H9 (cell line): ENCODE results near the gene GMPR2. TPM values are rescaled to one million over a fixed set of nuclear protein-coding genes. Genes with fewer than 3 reads are reported as not detected.

Experiments
- DNase-seq: peaks from one replicate; pipeline ENCODE4 v3.0.0-alpha.2; 2017
- H2AFZ ChIP-seq: one replicate; pipeline ENCODE4 v1.6.1; 2013; ENCODE audit warnings: mild to moderate bottlenecking, low read length, control low read depth, moderate library complexity
- H2AK5ac ChIP-seq: 2 replicates; pipeline ENCODE4 v1.6.1; 2013; ENCODE audit warnings: low read length, control low read depth, mixed read lengths; ENCODE audit not compliant: insufficient read length
- H2BK120ac ChIP-seq: one replicate; pipeline ENCODE4 v1.6.1; 2013; ENCODE audit warnings: low read depth, mild to moderate bottlenecking, low read length, control low read depth, inconsistent platforms; ENCODE audit not compliant: poor library complexity, severe bottlenecking
- H2BK12ac ChIP-seq: 2 replicates; pipeline ENCODE4 v1.6.1; 2013; ENCODE audit warnings: low read length, control low read depth, mixed read lengths, low read depth; ENCODE audit not compliant: insufficient read length
- H2BK15ac ChIP-seq: 2 replicates; pipeline ENCODE4 v1.6.1; 2013; ENCODE audit warnings: low read depth, low read length, control low read depth
- H2BK20ac ChIP-seq: one replicate; pipeline ENCODE4 v1.6.1; 2013; ENCODE audit warnings: low read depth, mild to moderate bottlenecking, low read length, control low read depth, inconsistent platforms; ENCODE audit not compliant: poor library complexity, severe bottlenecking
- H2BK5ac ChIP-seq: 2 replicates; pipeline ENCODE4 v1.6.1; 2013; ENCODE audit warnings: low read length, control low read depth, mixed read lengths; ENCODE audit not compliant: insufficient read length
- H3K14ac ChIP-seq: 2 replicates; pipeline ENCODE4 v1.6.1; 2013; ENCODE audit warnings: low read length, control low read depth; ENCODE audit not compliant: insufficient read depth
- H3K18ac ChIP-seq: 2 replicates; pipeline ENCODE4 v1.6.1; 2013; ENCODE audit warnings: low read depth, mild to moderate bottlenecking, mixed read lengths, low read length, control low read depth; ENCODE audit not compliant: insufficient read length
- H3K23ac ChIP-seq: 2 replicates; pipeline ENCODE4 v1.6.1; 2013; ENCODE audit warnings: low read length, control low read depth, mixed read lengths, low read depth; ENCODE audit not compliant: insufficient read length
- H3K23me2 ChIP-seq: 2 replicates; pipeline ENCODE4 v1.6.1; 2013; ENCODE audit warnings: low read depth, mild to moderate bottlenecking, mixed read lengths, low read length, control low read depth; ENCODE audit not compliant: insufficient read length, poor library complexity, severe bottlenecking
- H3K27ac ChIP-seq: 2 replicates; pipeline ENCODE4 v1.5.1; 2013; ENCODE audit warnings: low read length, control low read depth, mixed read lengths, low read depth; ENCODE audit not compliant: insufficient read length
- H3K27me3 ChIP-seq: 2 replicates; pipeline ENCODE4 v1.6.1; 2013; ENCODE audit warnings: low read length, control low read depth, inconsistent platforms; ENCODE audit not compliant: insufficient read depth
- H3K4ac ChIP-seq: 2 replicates; pipeline ENCODE4 v1.6.1; 2013; ENCODE audit warnings: low read depth, mild to moderate bottlenecking, control low read depth, inconsistent platforms, low read length, moderate library complexity
- H3K4me1 ChIP-seq: 2 replicates; pipeline ENCODE4 v1.6.1; 2013; ENCODE audit warnings: low read length, control low read depth, inconsistent platforms; ENCODE audit not compliant: insufficient read depth
- H3K4me2 ChIP-seq: 2 replicates; pipeline ENCODE4 v1.6.1; 2013; ENCODE audit warnings: low read length, control low read depth, mixed read lengths; ENCODE audit not compliant: insufficient read length, insufficient read depth
- H3K56ac ChIP-seq: 2 replicates; pipeline ENCODE4 v1.6.1; 2013; ENCODE audit warnings: low read depth, mild to moderate bottlenecking, mixed read lengths, low read length, control low read depth; ENCODE audit not compliant: insufficient read length
- H3K79me1 ChIP-seq: 2 replicates; pipeline ENCODE4 v1.6.1; 2013; ENCODE audit warnings: low read depth, mild to moderate bottlenecking, moderate library complexity, low read length, control low read depth, inconsistent platforms; ENCODE audit not compliant: insufficient read depth, poor library complexity, severe bottlenecking
- H3K79me2 ChIP-seq: 2 replicates; pipeline ENCODE4 v1.6.1; 2013; ENCODE audit warnings: low read length, control low read depth, inconsistent platforms; ENCODE audit not compliant: insufficient read depth
- H3K9ac ChIP-seq: 2 replicates; pipeline ENCODE4 v1.6.1; 2013; ENCODE audit warnings: low read length, control low read depth, mixed read lengths; ENCODE audit not compliant: insufficient read length; ENCODE audit errors: extremely low read depth
- H3K9me3 ChIP-seq: one replicate; pipeline ENCODE4 v1.6.1; 2013; ENCODE audit warnings: low read depth, low read length, inconsistent platforms; ENCODE audit not compliant: control insufficient read depth
- H3T11ph ChIP-seq: one replicate; pipeline ENCODE4 v1.6.1; 2013; ENCODE audit warnings: mild to moderate bottlenecking, low read length, control low read depth, inconsistent platforms
- H4K20me1 ChIP-seq: one replicate; pipeline ENCODE4 v1.6.1; 2013; ENCODE audit not compliant: control insufficient read depth, insufficient read length, insufficient read depth
- H4K5ac ChIP-seq: 2 replicates; pipeline ENCODE4 v1.6.1; 2013; ENCODE audit warnings: low read depth, mild to moderate bottlenecking, mixed read lengths, low read length, control low read depth; ENCODE audit not compliant: insufficient read length
- H4K8ac ChIP-seq: replicated peaks from 2 replicates; pipeline ENCODE4 v1.6.1; 2013; ENCODE audit warnings: low read length, control low read depth, mixed read lengths, low read depth; ENCODE audit not compliant: insufficient read length
- H4K91ac ChIP-seq: 2 replicates; pipeline ENCODE4 v1.6.1; 2013; ENCODE audit warnings: low read depth, mild to moderate bottlenecking, moderate library complexity, mixed read lengths, low read length, control low read depth; ENCODE audit not compliant: insufficient read length
- H3K27ac Mint-ChIP-seq, 3 experiments: 2 replicates in 2 of 3; 3 replicates in 1 of 3; pipeline ENCODE4 v1.8.0; 2020 to 2021; ENCODE audit warnings: mixed read lengths in 3 of 3, mild to moderate bottlenecking in 1 of 3, moderate library complexity in 1 of 3
- H3K27me3 Mint-ChIP-seq: 2 replicates; pipeline ENCODE4 v1.8.0; 2021; ENCODE audit warnings: low read depth, mild to moderate bottlenecking, moderate library complexity, mixed read lengths
- H3K36me3 Mint-ChIP-seq, 3 experiments: 2 replicates in 2 of 3; 3 replicates in 1 of 3; pipeline ENCODE4 v1.8.0; 2020 to 2021; ENCODE audit warnings: low read depth in 3 of 3, mixed read lengths in 3 of 3; ENCODE audit not compliant: insufficient read depth in 1 of 3
- H3K4me1 Mint-ChIP-seq, 2 experiments: 2 replicates each; pipeline ENCODE4 v1.8.0; 2020; ENCODE audit warnings: mixed read lengths in 2 of 2
- H3K4me3 Mint-ChIP-seq, 2 experiments: 2 replicates in 1 of 2; 3 replicates in 1 of 2; pipeline ENCODE4 v1.8.0; 2020 to 2021; ENCODE audit warnings: mild to moderate bottlenecking in 2 of 2, mixed read lengths in 2 of 2, moderate library complexity in 1 of 2
- H3K9me3 Mint-ChIP-seq, 2 experiments: 2 replicates in 1 of 2; 3 replicates in 1 of 2; pipeline ENCODE4 v1.8.0; 2020; ENCODE audit warnings: mild to moderate bottlenecking in 2 of 2, mixed read lengths in 2 of 2, moderate library complexity in 1 of 2
- WGBS: extraction: QIAGEN DNeasy Blood & Tissue Kit; methylation state at CpG from one replicate; pipeline ENCODE4 v1.1.7; 2013; ENCODE audit warnings: missing lambda C conversion rate, low lambda C conversion rate, mixed read lengths; ENCODE audit not compliant: insufficient read length; ENCODE audit errors: extremely low coverage; 5-methylcytosine and 5-hydroxymethylcytosine counted together
- total RNA-seq: library from RNA; stranded (reverse); gene quantifications from 2 replicates; pipeline ENCODE4 v1.2.1, GENCODE V29; 2021
- TF ChIP-seq, protein P1 (sequence below): fragments of 200-600 bp; sonication (generic); conservative IDR thresholded peaks from 3 replicates; pipeline ENCODE4 v1.8.0; 2021; ENCODE audit warnings: antibody characterized with exemption, mild to moderate bottlenecking

GMPR2 gene
- total RNA-seq, 1 experiment from 2014 or later = 84.7 TPM

DNA sequence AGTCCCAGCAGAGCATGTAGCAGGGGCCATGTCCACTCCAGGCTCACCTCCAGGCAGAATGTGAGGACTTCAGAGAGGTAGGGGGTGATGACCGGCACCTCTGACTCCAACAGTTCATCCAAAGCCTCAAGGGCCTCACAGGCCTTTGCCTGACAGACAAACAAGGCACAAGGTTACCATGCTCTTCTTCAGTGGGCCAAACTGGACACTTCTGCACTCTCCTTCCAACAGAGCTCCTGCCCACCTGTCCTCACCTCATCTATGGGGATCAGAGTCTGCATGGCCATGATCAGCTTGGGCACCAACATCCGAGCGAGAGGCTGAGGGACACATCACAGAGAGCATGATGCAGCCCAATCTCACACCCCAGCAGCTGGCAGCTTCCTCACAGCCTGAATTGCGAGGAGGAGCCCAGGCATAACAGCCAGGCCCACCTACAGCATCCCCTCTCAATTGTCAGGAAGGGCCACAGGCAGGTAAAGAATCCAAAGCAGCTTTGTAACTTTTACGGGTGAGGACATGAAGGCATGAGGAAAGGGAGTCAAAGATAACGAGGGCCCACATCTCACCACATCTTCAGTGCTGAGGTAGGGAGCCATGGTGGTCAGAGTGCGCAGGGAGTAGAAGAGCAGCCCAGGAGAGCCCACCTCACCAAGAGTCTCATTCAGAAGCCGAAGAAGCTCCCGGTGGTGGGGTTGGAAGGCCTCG lies 45.7 kb upstream of the GMPR2 start:
- Histone ChIP-seq H2BK12ac (no peak overlapping the region), H3K56ac (no peak overlapping the region), H3K23me2 (no peaks in the 10 kb centered on the region), H4K91ac (no peak overlapping the region), H3K27ac (no peak overlapping the region), H2AK5ac (no peak overlapping the region), H4K5ac (no peak overlapping the region), H2BK5ac (no peak overlapping the region), H3K4me1 (no peaks in the 10 kb centered on the region; the same call in 1 of the 2 replicates), H3K9ac (no peak overlapping the region), H2BK20ac (no peak overlapping the region), H2BK120ac (no peak overlapping the region), H3K27me3 (no peaks in the 10 kb centered on the region), H4K8ac (no peak overlapping the region), H2AFZ (no peak overlapping the region), H3T11ph (no peak overlapping the region), H3K23ac (no peak overlapping the region), H3K4ac (no peak overlapping the region), H3K14ac (no peak overlapping the region; the same call in 1 of the 2 replicates), H3K79me1 (peaks cover 4% of the 10 kb centered on the region), H3K18ac (no peak overlapping the region), H3K4me2 (peak overlapping the region; percentile 38), H2BK15ac (no peak overlapping the region), H3K79me2 (no peaks in the 10 kb centered on the region), H4K20me1 (no peaks in the 10 kb centered on the region), H3K9me3 (no peaks in the 10 kb centered on the region)
- Mint-ChIP-seq H3K27me3 (no peaks in the 10 kb centered on the region; the same call in 1 of the 2 replicates), H3K9me3 (no peaks in the 10 kb centered on the region), H3K4me3 (peak overlapping the region; percentile 54 to 63), H3K27ac (no peak overlapping the region), H3K36me3 (peaks cover 25 to 79% (median 64%) of the 10 kb centered on the region in 3 experiments), H3K4me1 (peaks cover 15% of the 10 kb centered on the region in 2 experiments)
- TF ChIP-seq, protein P1, sequence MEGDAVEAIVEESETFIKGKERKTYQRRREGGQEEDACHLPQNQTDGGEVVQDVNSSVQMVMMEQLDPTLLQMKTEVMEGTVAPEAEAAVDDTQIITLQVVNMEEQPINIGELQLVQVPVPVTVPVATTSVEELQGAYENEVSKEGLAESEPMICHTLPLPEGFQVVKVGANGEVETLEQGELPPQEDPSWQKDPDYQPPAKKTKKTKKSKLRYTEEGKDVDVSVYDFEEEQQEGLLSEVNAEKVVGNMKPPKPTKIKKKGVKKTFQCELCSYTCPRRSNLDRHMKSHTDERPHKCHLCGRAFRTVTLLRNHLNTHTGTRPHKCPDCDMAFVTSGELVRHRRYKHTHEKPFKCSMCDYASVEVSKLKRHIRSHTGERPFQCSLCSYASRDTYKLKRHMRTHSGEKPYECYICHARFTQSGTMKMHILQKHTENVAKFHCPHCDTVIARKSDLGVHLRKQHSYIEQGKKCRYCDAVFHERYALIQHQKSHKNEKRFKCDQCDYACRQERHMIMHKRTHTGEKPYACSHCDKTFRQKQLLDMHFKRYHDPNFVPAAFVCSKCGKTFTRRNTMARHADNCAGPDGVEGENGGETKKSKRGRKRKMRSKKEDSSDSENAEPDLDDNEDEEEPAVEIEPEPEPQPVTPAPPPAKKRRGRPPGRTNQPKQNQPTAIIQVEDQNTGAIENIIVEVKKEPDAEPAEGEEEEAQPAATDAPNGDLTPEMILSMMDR = no peak
- no CpG with 5 or more reads among the region's 10 CpGs for WGBS
- no peak for DNase-seq
